ENCODE results near the gene YARS1. TPM values are rescaled to one million over a fixed set of nuclear protein-coding genes. Genes with fewer than 3 reads are reported as not detected.

The YARS1 gene
- total RNA-seq, 4 donors from 2014 or later: 29.1 to 54.1 (median 46.0) TPM

DNA sequence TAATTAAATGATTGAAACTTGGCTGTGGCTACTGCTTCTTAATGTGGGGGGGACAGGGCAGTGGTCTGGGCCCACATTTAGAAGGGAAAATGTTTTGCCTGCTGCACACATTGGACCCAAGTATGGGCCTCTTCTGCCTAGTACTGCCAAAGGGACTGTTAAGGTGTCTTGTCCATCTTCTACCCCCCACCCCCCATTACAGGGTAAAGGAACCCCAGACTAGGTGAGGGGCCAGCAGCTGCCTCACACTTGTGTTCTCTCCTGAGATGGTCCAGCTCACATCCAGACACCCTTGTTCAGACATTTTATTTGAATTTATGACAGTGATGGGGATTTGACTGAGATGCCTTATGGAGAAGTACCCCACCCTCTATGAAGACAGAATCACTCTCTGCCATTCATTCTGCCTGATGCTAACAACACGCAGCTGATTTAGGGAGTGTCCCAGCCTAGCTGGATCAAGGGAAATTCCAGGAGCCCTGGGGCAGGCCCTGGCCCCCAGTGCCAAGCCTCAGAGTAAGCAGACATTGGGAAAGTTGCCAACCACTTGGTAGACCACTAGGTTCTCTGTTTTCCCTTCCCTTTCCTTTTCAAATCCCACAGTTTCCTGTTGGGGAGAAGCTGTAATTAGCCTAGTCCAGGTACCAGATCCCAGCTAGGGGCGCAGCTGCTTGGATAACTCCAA is 42.1 kb downstream of the YARS1 start:
- no peak for TF ChIP-seq POLR2AphosphoS5 (IDR thresholded peaks at IDR 0.05)
- TF ChIP-seq, protein P1, sequence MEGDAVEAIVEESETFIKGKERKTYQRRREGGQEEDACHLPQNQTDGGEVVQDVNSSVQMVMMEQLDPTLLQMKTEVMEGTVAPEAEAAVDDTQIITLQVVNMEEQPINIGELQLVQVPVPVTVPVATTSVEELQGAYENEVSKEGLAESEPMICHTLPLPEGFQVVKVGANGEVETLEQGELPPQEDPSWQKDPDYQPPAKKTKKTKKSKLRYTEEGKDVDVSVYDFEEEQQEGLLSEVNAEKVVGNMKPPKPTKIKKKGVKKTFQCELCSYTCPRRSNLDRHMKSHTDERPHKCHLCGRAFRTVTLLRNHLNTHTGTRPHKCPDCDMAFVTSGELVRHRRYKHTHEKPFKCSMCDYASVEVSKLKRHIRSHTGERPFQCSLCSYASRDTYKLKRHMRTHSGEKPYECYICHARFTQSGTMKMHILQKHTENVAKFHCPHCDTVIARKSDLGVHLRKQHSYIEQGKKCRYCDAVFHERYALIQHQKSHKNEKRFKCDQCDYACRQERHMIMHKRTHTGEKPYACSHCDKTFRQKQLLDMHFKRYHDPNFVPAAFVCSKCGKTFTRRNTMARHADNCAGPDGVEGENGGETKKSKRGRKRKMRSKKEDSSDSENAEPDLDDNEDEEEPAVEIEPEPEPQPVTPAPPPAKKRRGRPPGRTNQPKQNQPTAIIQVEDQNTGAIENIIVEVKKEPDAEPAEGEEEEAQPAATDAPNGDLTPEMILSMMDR (IDR thresholded peaks at IDR 0.05): no peak
- TF ChIP-seq EP300 (IDR thresholded peaks at IDR 0.05): no peak
- Histone ChIP-seq H3K4me1 (peaks cover 0 to 31% (median 4%) of the 10 kb centered on the region in 3 donors), H3K27ac (peak overlapping the region in 3 of 4 donors; percentile 33 to 55 (median 38)), H3K36me3 (peaks cover 0 to 90% of the 10 kb centered on the region in 2 donors), H3K27me3 (no peaks in the 10 kb centered on the region), H3K9me3 (no peaks in the 10 kb centered on the region), H3K4me3 (no peak overlapping the region)
- WGBS, 2 donors (ENCODE audit: low coverage in 1 of 2): 71 to 100% methylated on average over 1 of the region's 2 CpGs
- ATAC-seq: no peak

DNA sequence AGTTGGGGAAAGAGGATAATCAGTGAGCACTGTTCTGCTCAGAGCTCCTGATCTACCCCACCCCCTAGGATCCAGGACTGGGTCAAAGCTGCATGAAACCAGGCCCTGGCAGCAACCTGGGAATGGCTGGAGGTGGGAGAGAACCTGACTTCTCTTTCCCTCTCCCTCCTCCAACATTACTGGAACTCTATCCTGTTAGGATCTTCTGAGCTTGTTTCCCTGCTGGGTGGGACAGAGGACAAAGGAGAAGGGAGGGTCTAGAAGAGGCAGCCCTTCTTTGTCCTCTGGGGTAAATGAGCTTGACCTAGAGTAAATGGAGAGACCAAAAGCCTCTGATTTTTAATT is 42.7 kb downstream of the YARS1 start:
- no peaks in the 10 kb centered on the region for H3K27me3 ChIP-seq
- no peak overlapping the region for H3K4me3 ChIP-seq
- H3K27ac ChIP-seq: peak overlapping the region in 1 of 4 donors; percentile 38
- TF ChIP-seq EP300 (IDR thresholded peaks at IDR 0.05): no peak
- TF ChIP-seq, protein P1 (IDR thresholded peaks at IDR 0.05): no peak
- TF ChIP-seq POLR2A (IDR thresholded peaks at IDR 0.05): no peak
- no peak for TF ChIP-seq POLR2AphosphoS5 (IDR thresholded peaks at IDR 0.05)
- peaks cover 0 to 90% of the 10 kb centered on the region in 2 donors for H3K36me3 ChIP-seq
- peaks cover 0 to 31% (median 4%) of the 10 kb centered on the region in 3 donors for H3K4me1 ChIP-seq
- no peak for ATAC-seq
- H3K9me3 ChIP-seq: no peaks in the 10 kb centered on the region

DNA sequence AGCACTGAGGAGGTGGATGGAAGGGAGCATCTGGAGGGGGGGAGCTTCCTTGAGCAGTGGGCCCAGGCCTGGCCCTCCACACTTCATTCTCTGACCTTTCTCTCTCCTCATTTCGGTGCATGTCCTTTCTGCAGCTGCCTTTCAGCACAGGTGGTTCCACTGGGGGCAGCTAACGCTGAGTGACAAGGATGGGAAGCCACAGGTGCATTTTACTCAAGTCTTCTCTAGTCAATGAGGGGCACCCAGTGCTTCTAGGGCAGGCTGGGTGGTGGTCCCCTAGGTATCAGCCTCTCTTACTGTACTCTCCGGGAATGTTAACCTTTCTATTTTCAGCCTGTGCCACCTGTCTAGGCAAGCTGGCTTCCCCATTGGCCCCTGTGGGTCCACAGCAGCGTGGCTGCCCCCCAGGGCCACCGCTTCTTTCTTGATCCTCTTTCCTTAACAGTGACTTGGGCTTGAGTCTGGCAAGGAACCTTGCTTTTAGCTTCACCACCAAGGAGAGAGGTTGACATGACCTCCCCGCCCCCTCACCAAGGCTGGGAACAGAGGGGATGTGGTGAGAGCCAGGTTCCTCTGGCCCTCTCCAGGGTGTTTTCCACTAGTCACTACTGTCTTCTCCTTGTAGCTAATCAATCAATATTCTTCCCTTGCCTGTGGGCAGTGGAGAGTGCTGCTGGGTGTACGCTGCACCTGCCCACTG is 43.2 kb downstream of the YARS1 start:
- WGBS, 2 donors (ENCODE audit: low coverage in 1 of 2): 76 to 86% methylated on average over 2 of the region's 7 CpGs
- Histone ChIP-seq H3K9me3 (no peaks in the 10 kb centered on the region), H3K4me3 (no peak overlapping the region), H3K27ac (peak overlapping the region in 3 of 4 donors; percentile 38 to 44 (median 40)), H3K4me1 (peaks cover 0 to 31% (median 4%) of the 10 kb centered on the region in 3 donors), H3K27me3 (no peaks in the 10 kb centered on the region), H3K36me3 (peaks cover 0 to 88% of the 10 kb centered on the region in 2 donors)
- no peak for TF ChIP-seq EP300 (IDR thresholded peaks at IDR 0.05)
- TF ChIP-seq, protein P1 (IDR thresholded peaks at IDR 0.05): no peak
- TF ChIP-seq POLR2AphosphoS5 (IDR thresholded peaks at IDR 0.05): no peak
- no peak for TF ChIP-seq POLR2A (IDR thresholded peaks at IDR 0.05)
- ATAC-seq: no peak

DNA sequence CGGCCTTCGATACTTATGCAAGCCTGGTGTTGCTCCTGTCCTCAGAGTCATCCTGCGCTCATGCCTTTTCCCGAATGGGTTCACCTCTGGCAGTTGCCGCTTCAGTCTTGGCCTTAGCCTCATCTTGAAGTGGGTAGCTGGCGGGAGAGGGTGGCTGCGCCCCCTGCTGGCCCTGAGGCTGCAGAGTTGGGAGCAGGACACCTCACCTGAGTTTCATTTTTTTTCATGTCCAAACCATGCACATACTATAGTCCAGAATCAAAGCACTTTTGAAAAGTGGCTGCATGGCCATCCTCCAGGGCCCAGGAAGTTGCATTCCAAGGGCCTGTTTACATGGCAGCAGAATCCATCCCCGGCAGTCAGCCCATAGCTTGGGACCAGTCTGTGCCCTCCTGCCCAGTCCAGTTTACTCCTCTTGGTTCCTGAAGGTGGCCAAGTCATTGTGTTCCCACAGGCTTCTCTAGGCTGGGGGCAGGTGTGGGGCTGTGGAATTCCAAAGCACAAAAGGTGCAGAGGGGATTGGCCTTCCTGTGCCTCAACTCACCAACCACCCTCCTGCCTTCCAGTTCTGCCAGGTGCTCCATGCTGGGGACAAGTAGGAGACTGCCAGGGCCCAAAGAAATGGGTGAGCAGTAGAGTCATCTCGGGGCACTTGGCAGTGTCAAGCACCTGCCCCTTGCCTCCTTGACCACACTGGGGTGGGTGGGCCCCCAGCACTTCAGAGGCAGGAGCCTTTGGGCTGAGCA is 44.0 kb downstream of the YARS1 start:
- Histone ChIP-seq H3K4me3 (no peak overlapping the region), H3K27me3 (no peaks in the 10 kb centered on the region), H3K36me3 (peaks cover 0 to 88% of the 10 kb centered on the region in 2 donors), H3K9me3 (no peaks in the 10 kb centered on the region), H3K4me1 (peaks cover 0 to 32% (median 4%) of the 10 kb centered on the region in 3 donors), H3K27ac (peak overlapping the region in 3 of 4 donors; percentile 38 to 51 (median 44))
- ATAC-seq: peak; percentile 80
- 22% methylated on average over 5 of the region's 9 CpGs; no CpG with 5 or more reads in 1 of the 2 donors for WGBS, 2 donors (ENCODE audit: low coverage in 1 of 2)
- TF ChIP-seq EP300 (IDR thresholded peaks at IDR 0.05): no peak
- TF ChIP-seq, protein P1 (IDR thresholded peaks at IDR 0.05): peak in 3 of 4 experiments; percentile 93 to 96 (median 94)
- TF ChIP-seq POLR2A (IDR thresholded peaks at IDR 0.05): no peak
- peak; percentile 69 for TF ChIP-seq POLR2AphosphoS5 (IDR thresholded peaks at IDR 0.05)
